Lower leg skin (tissue), 4 donors: ENCODE results near the gene MBOAT2. TPM values are rescaled to one million over a fixed set of nuclear protein-coding genes. Genes with fewer than 3 reads are reported as not detected.
"Not testable (repeated sequence)": the region's sequence is repeated elsewhere in the genome, so short reads cannot be mapped to it uniquely, and the experiment has no call there.

Experiments used
- DNase-seq, 2 donors: peaks; one replicate each; pipeline ENCODE4 v3.0.0-alpha.2; 2019; ENCODE audit warnings: low spot score in 2 of 2
- H3K4me3 ChIP-seq: fragments of 200-600 bp; sonication (generic); 2 replicates; pipeline ENCODE4 v1.5.1; 2017; ENCODE audit warnings: mild to moderate bottlenecking, low read depth; ENCODE audit not compliant: poor library complexity, severe bottlenecking
- POLR2A ChIP-seq, 2 donors: fragments of 450-650 bp; IDR thresholded peaks; one replicate each; pipeline ENCODE4 v1.6.1; 2016 to 2017; ENCODE audit warnings: antibody characterized with exemption in 2 of 2, mild to moderate bottlenecking in 1 of 2, moderate library complexity in 1 of 2
- WGBS, 2 donors: methylation state at CpG; one replicate each; pipeline ENCODE4 v1.1.5; 2018; 5-methylcytosine and 5-hydroxymethylcytosine counted together
- intact Hi-C: fragments of 100-400 bp; cut with DNase I; formaldehyde crosslinking; loops from one replicate; pipeline ENCODE4 v1.15.0; 2023; ENCODE audit warnings: low total_unique reads
- total RNA-seq, 4 donors: library from RNA; depleted of rRNA; stranded (reverse); fragments of >200 nt; gene quantifications; one replicate each; pipeline ENCODE4 v1.1.0, GENCODE V29; 2016
- TF ChIP-seq, protein P1 (sequence below), 3 donors: fragments of 450-650 bp; IDR thresholded peaks; one replicate each; pipeline ENCODE4 v1.5.1; 2016; ENCODE audit warnings: antibody characterized with exemption in 3 of 3, mild to moderate bottlenecking in 3 of 3, moderate library complexity in 2 of 3

Gene MBOAT2
- total RNA-seq, 4 donors from 2014 or later, result 47.2 to 92.3 (median 76.4) TPM

DNA sequence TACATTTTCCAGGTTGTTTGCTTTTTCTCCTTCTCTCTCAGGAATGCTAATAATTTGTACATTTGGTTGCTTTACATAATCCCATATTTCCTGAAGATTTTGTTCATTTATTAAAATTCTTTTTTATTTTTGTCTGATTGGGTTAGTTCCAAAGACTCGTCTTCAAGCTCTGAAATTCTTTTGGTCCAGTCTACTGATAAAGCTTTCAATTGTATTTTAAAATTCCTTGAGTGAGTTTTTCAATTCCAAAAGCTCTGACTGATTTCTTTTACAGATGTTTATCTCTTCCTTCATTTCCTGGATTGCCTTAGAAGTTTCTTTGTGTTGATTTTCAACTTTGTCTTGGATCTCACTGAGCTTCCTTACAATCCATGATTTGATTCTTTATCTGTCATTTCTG lies 50.0 kb downstream of the MBOAT2 start:
- intact Hi-C loops, result no loop called here
- DNase-seq, result no peak

DNA sequence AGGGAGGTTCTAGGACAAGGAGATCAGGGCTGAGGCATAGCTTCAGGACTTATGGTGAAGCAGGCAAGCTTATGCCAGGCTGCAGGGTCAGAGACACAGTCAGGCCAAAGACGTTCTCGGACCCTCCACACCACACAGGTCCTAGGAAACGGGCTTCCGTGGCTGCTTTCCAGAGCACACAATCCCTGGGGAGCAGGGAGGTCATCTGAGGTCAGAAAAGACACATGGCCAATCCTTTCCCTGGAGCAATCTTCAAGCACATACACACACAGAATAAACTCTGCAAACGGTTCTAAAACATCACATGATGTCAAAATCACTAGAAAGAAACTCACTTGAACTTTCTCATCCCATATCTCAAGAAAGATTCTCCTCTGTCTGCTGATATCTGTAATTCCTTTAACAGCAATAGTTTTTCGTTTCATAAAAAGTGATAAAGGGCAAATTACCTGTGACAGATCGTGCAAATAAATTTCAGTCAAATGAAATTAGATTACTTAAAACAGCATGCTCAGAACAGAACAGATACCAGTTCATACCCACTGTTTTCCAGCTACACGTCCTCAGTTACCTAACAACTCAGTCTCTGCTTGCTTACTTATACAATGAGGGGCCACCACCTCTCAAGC lies 63.9 kb downstream of the MBOAT2 start:
- intact Hi-C loops, result no loop called here
- TF ChIP-seq POLR2A (IDR thresholded peaks at IDR 0.05), result no peak
- TF ChIP-seq, protein P1, sequence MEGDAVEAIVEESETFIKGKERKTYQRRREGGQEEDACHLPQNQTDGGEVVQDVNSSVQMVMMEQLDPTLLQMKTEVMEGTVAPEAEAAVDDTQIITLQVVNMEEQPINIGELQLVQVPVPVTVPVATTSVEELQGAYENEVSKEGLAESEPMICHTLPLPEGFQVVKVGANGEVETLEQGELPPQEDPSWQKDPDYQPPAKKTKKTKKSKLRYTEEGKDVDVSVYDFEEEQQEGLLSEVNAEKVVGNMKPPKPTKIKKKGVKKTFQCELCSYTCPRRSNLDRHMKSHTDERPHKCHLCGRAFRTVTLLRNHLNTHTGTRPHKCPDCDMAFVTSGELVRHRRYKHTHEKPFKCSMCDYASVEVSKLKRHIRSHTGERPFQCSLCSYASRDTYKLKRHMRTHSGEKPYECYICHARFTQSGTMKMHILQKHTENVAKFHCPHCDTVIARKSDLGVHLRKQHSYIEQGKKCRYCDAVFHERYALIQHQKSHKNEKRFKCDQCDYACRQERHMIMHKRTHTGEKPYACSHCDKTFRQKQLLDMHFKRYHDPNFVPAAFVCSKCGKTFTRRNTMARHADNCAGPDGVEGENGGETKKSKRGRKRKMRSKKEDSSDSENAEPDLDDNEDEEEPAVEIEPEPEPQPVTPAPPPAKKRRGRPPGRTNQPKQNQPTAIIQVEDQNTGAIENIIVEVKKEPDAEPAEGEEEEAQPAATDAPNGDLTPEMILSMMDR (IDR thresholded peaks at IDR 0.05), result no peak
- DNase-seq, result no peak
- 77 to 82% methylated on average over 8 of the region's 8 CpGs for WGBS, 2 donors
- H3K4me3 ChIP-seq, result no peak overlapping the region

More for the DNA sequence above, 50.0 kb downstream of the MBOAT2 start:
- no peak overlapping the region for H3K4me3 ChIP-seq
- TF ChIP-seq, protein P1 (IDR thresholded peaks at IDR 0.05), result no peak
- no peak for TF ChIP-seq POLR2A (IDR thresholded peaks at IDR 0.05)
- 95 to 97% methylated on average over 1 of the region's 1 CpG for WGBS, 2 donors

DNA sequence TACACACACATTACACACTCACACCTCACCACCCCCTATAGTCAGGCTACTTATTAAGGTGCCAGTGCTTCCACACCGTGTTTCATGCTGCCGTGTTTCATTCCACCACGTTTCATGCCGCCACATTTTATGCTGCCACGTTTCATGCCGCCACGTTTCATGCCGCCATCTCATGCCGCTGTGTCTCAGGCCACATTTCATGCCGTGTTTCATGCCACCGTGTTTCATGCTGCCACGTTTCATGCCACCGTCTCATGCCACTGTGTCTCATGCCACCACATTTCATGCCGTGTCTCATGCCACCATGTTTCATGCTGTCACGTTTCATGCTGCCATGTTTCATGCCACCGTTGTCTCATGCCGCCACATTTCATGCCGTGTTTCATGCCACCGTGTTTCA lies 65.1 kb downstream of the MBOAT2 start:
- no peak for DNase-seq
- TF ChIP-seq, protein P1 (IDR thresholded peaks at IDR 0.05), result no peak
- no peak for TF ChIP-seq POLR2A (IDR thresholded peaks at IDR 0.05)
- H3K4me3 ChIP-seq, result no peak overlapping the region
- WGBS, 2 donors, result 93 to 98% methylated on average over 19 of the region's 19 CpGs
- intact Hi-C loops, result no loop called here

DNA sequence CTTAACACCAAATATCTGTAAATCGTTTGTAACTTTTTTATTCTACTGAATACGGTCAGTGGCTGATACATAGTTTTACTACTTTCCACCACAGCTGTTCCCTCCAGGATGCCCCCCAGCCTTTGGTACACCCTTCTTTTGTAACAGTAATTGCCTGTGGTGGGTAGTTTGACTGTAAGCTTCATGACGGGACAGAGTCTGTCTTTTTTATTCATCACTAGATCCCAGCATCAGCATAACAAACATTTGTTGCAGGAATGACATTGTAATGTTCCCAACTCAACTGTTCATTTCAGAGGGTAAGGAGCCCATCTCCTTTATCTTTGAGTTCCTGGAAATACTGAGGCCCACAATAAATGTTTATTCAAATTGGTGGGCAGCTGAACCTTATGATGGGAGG lies 67.5 kb downstream of the MBOAT2 start:
- whole genome bisulfite sequencing, 2 donors, result 87 to 92% methylated on average over 3 of the region's 3 CpGs

DNA sequence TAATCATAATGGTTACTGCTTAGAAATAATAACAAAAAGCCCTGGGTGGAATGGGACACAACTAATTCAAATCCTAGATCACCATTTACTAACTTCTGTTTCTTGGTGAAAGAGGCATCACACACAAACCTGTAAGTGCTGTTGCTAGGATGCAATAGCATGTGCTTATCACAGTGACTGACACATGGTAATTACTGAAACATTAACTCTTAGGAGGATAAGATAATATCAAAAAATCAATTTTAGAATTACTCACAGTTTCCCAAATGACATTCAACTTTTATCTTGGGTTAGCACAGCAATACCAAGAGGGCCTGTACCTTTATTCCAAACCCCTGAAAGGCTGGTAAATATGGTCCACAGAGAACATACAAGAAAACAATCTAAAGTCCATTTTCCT lies 69.1 kb downstream of the MBOAT2 start:
- no peak overlapping the region for H3K4me3 ChIP-seq
- TF ChIP-seq POLR2A (IDR thresholded peaks at IDR 0.05), result no peak
- TF ChIP-seq, protein P1 (IDR thresholded peaks at IDR 0.05), result no peak
- intact Hi-C loops, result no loop called here
- no peak for DNase-seq

More for the DNA sequence above, 67.5 kb downstream of the MBOAT2 start:
- no peak overlapping the region for H3K4me3 ChIP-seq
- TF ChIP-seq, protein P1 (IDR thresholded peaks at IDR 0.05), result no peak
- TF ChIP-seq POLR2A (IDR thresholded peaks at IDR 0.05), result no peak
- no peak for DNase-seq
- intact Hi-C loops, result no loop called here

DNA sequence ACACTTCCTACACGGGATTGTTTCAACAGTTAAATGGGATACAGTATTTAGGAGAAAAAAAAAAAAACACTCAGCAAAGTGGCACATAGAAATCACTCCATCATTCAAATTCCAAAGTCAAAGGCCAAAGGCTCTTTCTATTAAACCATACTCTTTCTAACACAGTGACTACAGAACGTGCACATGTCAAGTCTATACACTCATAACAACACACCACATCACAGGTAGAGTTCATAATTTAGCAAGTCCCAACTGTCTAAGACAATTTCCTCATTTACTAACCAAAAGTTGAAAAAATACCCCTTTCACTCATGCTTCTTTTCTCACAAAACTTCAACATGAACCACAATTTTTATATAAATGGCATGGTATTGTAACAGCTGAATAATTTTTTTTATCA lies 70.8 kb downstream of the MBOAT2 start:
- no peak overlapping the region for H3K4me3 ChIP-seq
- intact Hi-C loops, result no loop called here
- no peak for TF ChIP-seq POLR2A (IDR thresholded peaks at IDR 0.05)
- TF ChIP-seq, protein P1 (IDR thresholded peaks at IDR 0.05), result no peak
- WGBS, 2 donors, result 86 to 88% methylated on average over 2 of the region's 2 CpGs
- DNase-seq, result no peak

DNA sequence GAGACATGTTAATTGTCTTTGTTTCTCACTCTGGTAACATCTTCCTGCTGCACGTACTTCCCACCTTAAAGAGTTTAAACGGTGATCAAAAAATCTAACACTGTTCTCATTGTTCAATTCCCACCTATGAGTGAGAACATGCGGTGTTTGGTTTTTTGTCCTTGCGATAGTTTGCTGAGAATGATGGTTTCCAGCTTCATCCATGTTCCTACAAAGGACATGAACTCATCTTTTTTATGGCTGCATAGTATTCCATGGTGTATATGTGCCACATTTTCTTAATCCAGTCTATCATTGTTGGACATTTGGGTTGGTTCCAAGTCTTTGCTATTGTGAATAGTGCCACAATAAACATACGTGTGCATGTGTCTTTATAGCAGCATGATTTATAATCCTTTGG lies 73.3 kb downstream of the MBOAT2 start:
- intact Hi-C loops, DNase-seq, H3K4me3 ChIP-seq: not testable (repeated sequence)
- 93 to 95% methylated on average over 4 to 5 of the region's 5 CpGs for WGBS, 2 donors
